Neural progenitor cell (in vitro differentiated cells): ENCODE measurements around the gene MED13.

Experiments
- EZH2 ChIP-seq: fragments of 200-600 bp; sonication (generic); IDR thresholded peaks from 2 replicates; pipeline ENCODE4 v1.6.1; 2017; ENCODE audit warnings: antibody characterized with exemption, mild to moderate bottlenecking, moderate library complexity
- TF ChIP-seq, protein P1 (sequence below): fragments of 200-600 bp; sonication (generic); IDR thresholded peaks from 2 replicates; pipeline ENCODE4 v1.5.1; 2017; ENCODE audit warnings: antibody characterized with exemption, mild to moderate bottlenecking

DNA sequence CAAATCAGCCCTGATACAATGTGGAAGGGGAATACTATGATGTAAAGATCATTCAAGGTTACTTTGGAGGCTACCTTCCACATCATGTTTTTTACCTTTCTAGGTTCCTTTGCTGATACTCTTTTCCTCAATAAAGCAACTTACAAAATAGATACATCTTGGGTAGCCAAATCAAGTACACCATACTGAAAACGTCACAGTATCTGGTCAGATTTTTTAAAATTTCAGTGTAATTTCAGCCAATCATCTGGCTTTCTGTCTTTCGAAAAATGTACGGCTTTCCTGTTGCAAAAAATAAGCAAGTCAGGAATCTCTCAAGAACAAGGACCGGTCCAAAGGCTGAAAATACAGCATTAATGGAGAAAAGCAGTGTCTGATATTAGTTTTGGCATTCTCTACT lies 15.6 kb upstream of the MED13 start:
- TF ChIP-seq, protein P1, sequence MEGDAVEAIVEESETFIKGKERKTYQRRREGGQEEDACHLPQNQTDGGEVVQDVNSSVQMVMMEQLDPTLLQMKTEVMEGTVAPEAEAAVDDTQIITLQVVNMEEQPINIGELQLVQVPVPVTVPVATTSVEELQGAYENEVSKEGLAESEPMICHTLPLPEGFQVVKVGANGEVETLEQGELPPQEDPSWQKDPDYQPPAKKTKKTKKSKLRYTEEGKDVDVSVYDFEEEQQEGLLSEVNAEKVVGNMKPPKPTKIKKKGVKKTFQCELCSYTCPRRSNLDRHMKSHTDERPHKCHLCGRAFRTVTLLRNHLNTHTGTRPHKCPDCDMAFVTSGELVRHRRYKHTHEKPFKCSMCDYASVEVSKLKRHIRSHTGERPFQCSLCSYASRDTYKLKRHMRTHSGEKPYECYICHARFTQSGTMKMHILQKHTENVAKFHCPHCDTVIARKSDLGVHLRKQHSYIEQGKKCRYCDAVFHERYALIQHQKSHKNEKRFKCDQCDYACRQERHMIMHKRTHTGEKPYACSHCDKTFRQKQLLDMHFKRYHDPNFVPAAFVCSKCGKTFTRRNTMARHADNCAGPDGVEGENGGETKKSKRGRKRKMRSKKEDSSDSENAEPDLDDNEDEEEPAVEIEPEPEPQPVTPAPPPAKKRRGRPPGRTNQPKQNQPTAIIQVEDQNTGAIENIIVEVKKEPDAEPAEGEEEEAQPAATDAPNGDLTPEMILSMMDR, result no peak
- TF ChIP-seq EZH2, result no peak
